HG02642 (cell line): ENCODE measurements around the gene ENOX1.
"Not testable (repeated sequence)": the region's sequence is repeated elsewhere in the genome, so short reads cannot be mapped to it uniquely, and the experiment has no call there.

Experiments
- ATAC-seq: cut with Tn5 transposase; IDR thresholded peaks from one replicate; pipeline ENCODE4 v1.9.1; 2021; ENCODE audit warnings: mild to moderate bottlenecking; ENCODE audit not compliant: unreplicated experiment, poor library complexity

ENOX1 gene

GRCh38 chr13:43373400-43373799 is 413.4 kb downstream of the ENOX1 start:
- ATAC-seq, result no peak

GRCh38 chr13:43370842-43371241 is 415.9 kb downstream of the ENOX1 start:
- ATAC-seq, result no peak

- ATAC-seq, result no peak
Measured at GRCh38 chr13:43369319-43369718, 417.5 kb downstream of the ENOX1 start.

GRCh38 chr13:43368003-43368402 is 418.8 kb downstream of the ENOX1 start:
- no peak for ATAC-seq

- ATAC-seq, result no peak
Measured at GRCh38 chr13:43365039-43365344, 421.8 kb downstream of the ENOX1 start.

- ATAC-seq, result no peak
Measured at GRCh38 chr13:43364210-43365038, 422.3 kb downstream of the ENOX1 start.

- no peak for ATAC-seq
Measured at GRCh38 chr13:43363156-43363953, 423.4 kb downstream of the ENOX1 start.

- ATAC-seq, result no peak
Measured at GRCh38 chr13:43362556-43362955, 424.2 kb downstream of the ENOX1 start.

GRCh38 chr13:43360892-43361610 is 425.7 kb downstream of the ENOX1 start:
- ATAC-seq, result no peak

- ATAC-seq, result no peak
Measured at GRCh38 chr13:43360171-43360570, 426.6 kb downstream of the ENOX1 start.

GRCh38 chr13:43359536-43359935 is 427.2 kb downstream of the ENOX1 start:
- no peak for ATAC-seq

- no peak for ATAC-seq
Measured at GRCh38 chr13:43357564-43357963, 429.2 kb downstream of the ENOX1 start.

- no peak for ATAC-seq
Measured at GRCh38 chr13:43356567-43356966, 430.2 kb downstream of the ENOX1 start.

GRCh38 chr13:43355774-43356173 is 431.0 kb downstream of the ENOX1 start:
- ATAC-seq, result no peak

- ATAC-seq, result no peak
Measured at GRCh38 chr13:43354153-43354945, 432.4 kb downstream of the ENOX1 start.

- no peak for ATAC-seq
Measured at GRCh38 chr13:43353631-43354030, 433.1 kb downstream of the ENOX1 start.

GRCh38 chr13:43351612-43352011 is 435.2 kb downstream of the ENOX1 start:
- ATAC-seq, result not testable (repeated sequence)

- ATAC-seq, result no peak
Measured at GRCh38 chr13:43348397-43348796, 438.4 kb downstream of the ENOX1 start.

GRCh38 chr13:43347877-43348276 is 438.9 kb downstream of the ENOX1 start:
- ATAC-seq, result no peak

GRCh38 chr13:43346427-43346826 is 440.3 kb downstream of the ENOX1 start:
- ATAC-seq, result no peak
